NCI-H1436 (cell line): ENCODE measurements around the gene GCH1.

ENCODE experiments used
- DNase-seq: peaks from one replicate; lab custom pipeline; 2025; lab: John Stamatoyannopoulos, UW

The GCH1 gene

GRCh38 chr14:54797556-54797955, 105.1 kb downstream of the GCH1 start:
- no peak for DNase-seq

- DNase-seq, result no peak
Observed at GRCh38 chr14:54796961-54797360, 105.7 kb downstream of the GCH1 start.

- no peak for DNase-seq
Observed at GRCh38 chr14:54794796-54795195, 107.8 kb downstream of the GCH1 start.

GRCh38 chr14:54794159-54794558, 108.5 kb downstream of the GCH1 start:
- no peak for DNase-seq

GRCh38 chr14:54792288-54792687, 110.3 kb downstream of the GCH1 start:
- no peak for DNase-seq
